ENCODE data around the gene ZNF587B.
"Not testable (repeated sequence)": the region's sequence is repeated elsewhere in the genome, so short reads cannot be mapped to it uniquely, and the experiment has no call there.

- not testable (repeated sequence) for TF ChIP-seq POLR2A, CTCF (IDR thresholded peaks at IDR 0.05)
Observed at GRCh38 chr19:57823608-57824007, 6.5 kb upstream of the ZNF587B start.
